WI38 (cell line): ENCODE measurements around the gene MICALL2.

Experiments used
- H3K4me3 ChIP-seq: 2 replicates; pipeline ENCODE4 v1.5.1; 2011; ENCODE audit warnings: low read depth, mild to moderate bottlenecking, control low read depth, low read length
- TF ChIP-seq, protein P1 (sequence below): IDR thresholded peaks from 2 replicates; pipeline ENCODE4 v1.5.1; 2012; ENCODE audit warnings: low read depth, mild to moderate bottlenecking, control low read depth, low read length

Gene MICALL2

DNA sequence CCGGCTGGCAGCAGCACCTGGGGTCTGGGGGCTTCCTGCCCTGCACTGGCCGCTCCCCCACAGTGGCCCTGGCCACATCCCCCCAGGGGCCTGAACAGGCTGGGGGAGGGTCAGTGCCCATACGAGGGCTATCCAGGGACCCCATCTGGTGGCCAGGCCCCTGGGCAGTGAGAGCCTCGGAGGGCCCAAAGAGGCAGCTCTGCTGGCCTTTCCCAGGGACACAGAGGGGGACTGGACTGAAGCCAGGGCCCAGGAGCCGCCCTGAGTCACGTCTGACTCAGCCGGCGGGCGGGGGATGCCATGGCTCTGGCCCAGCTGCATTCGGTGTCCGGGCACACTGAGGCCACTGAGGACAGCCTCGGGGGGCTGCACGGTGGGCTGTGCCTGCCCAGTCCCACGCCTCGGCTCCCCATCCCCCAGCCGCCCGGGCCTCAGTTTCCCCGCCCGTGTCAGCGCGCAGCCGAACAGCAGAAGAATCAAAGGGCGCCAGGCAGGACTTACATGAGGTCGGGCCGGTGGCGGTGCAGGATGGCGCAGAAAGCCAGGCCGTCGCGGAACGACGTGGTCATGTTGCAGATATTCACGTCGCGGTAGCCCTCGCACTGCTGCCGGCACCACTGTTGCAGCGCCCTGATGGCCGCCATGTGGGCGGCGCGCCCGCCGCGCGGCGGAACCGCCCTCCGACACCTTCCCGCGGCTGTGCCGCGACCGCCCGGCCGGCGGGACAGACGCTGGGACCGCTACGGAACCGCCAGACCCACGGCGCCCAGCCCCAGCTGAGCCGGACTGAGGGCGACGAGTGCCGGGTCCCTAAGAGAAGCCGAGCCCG, at the start of gene MICALL2:
Gene MICALL2 (minus strand): TSS at position 788 of the 829 bp plus-strand sequence. CDS start 144 bp downstream, at position 644.
- TF ChIP-seq, protein P1, sequence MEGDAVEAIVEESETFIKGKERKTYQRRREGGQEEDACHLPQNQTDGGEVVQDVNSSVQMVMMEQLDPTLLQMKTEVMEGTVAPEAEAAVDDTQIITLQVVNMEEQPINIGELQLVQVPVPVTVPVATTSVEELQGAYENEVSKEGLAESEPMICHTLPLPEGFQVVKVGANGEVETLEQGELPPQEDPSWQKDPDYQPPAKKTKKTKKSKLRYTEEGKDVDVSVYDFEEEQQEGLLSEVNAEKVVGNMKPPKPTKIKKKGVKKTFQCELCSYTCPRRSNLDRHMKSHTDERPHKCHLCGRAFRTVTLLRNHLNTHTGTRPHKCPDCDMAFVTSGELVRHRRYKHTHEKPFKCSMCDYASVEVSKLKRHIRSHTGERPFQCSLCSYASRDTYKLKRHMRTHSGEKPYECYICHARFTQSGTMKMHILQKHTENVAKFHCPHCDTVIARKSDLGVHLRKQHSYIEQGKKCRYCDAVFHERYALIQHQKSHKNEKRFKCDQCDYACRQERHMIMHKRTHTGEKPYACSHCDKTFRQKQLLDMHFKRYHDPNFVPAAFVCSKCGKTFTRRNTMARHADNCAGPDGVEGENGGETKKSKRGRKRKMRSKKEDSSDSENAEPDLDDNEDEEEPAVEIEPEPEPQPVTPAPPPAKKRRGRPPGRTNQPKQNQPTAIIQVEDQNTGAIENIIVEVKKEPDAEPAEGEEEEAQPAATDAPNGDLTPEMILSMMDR = no peak
- peak within 1 kb of the TSS; percentile 89 for H3K4me3 ChIP-seq

DNA sequence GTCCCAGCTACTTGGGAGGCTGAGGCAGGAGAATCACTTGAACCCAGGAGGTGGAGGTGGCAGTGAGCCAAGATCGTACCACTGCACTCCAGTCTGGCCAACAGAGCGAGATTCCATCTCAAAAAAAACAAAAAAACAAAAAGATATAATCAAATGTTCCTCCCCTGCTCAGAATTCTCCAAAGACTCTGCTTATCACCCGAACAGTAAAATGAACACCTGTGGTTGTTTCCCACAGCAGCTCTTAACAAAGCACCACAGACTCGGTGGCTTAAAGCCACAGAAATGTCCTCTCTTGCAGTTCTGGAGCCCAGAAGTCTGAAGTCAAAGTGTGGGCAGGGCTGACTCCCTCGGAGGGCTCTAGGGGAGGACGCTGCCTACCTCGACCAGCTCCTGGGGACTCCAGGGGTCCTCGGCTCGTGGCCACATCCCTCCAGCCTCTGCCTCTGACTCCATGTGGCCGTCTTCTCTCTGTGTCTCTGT, 49.0 kb upstream of the MICALL2 start:
- TF ChIP-seq, protein P1 = no peak
- no peak overlapping the region for H3K4me3 ChIP-seq

DNA sequence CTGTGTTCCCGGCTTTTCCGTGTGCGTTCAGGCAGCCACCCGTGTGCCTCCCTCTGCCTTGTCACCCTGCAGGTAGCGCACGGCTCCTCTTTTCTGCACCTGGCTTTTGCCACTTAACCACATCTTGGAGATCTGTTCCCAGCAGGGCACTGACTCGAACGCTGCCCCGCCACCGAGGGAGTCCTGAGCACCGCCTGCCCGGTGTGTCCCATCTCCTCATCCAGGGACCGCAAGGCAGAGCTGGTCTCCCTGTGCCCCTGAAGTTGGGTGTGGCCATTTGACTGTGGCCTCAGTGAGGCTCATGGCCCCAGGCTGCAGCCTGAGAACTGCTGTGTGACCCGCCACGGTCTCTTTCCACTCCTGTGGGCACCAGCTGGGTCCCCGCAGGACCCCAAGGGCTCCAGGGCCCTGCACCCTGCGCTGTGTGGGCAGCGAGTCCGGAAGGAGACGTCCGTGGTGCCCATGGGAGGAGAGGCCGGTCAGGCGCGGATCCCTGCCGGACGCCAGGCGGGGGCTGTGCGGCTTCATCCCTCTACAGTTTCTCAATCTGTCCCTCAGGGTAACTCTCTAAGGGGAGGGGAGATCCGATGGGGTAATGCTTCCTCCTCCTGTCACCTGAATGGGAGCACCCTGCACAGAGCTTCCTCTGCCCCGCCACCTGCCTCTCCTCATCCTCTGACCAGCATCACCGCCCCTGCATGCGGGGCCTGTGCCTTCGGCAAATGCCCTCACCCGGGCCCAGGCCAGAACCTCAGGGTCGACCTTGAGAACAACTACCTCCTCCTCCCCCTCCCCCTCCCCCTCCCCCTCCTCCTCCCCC, 46.7 kb upstream of the MICALL2 start:
- H3K4me3 ChIP-seq = no peak overlapping the region
- TF ChIP-seq, protein P1 = no peak

DNA sequence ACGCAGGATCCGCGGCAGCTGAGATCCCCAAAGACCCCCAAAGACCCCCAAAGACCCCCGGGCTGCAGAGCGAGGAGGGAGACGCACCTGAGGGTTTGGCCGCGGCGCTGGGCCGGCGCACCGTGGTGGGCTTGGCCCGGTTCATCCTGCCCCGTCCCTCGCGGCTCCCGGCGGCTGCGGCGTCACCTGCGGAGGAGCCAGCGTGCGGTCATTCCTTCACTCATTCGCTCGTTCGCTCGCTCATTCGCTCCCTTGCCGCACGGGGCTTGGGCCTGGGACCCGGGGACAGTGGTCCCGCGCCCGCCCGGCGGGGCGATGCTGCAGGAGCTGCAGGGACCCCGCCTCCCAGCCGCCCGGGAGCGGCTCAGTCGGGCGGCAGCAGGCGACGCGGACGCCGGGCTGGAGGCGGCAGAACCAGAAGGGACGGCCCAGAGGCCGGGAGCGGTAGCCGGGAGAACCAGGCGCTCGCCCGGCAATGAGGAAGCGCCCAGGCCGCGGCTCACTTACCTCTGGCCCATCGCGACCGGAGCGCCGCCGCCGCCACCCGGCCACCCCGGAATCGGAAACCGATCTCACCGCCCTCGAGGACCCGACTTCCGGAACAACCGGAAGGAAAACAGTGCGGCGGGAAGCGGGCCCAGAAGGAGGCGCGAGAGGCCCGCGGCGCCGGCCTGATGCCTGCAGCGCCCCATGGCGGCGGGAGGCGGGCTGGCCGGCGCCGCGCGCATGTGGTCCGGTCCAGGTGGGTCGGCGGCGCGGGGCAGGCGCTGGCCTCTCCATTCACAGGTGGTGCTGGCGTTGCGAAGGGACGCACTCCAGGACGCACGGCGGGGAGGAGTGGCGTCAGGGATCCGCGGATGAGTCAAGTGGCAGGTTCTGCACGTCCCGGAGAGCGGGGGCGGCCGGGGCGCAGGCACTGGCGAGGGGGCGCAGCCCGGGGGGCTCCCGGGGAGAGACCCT, 44.8 kb upstream of the MICALL2 start, which contains the start of gene INTS1:
Gene INTS1 (minus strand): TSS at position 574 of the 960 bp plus-strand sequence. CDS start 429 bp downstream, at position 145.
- TF ChIP-seq, protein P1 = peak; percentile 55; the same call in 1 of the 2 replicates

DNA sequence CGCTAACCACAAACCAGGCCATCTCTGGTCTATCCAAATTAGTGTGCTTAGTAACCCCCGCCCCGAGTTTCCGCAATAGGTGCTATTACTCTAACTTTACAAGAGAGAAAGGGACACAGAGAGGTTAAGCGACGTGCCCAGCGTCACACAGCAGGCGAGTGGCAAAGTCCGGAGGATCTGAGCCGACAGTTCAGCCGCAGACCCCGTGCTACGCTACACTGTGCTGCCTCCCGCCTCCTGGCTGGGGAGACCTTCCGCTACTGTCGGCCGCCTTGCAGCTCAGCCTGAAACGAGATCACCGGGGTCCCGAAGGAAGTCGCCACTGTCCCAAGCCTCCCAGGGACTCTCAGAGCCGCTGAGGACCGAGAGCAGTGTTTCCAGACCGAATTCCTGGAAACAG, 44.1 kb upstream of the MICALL2 start:
- TF ChIP-seq, protein P1 = no peak
- peak overlapping the region; percentile 95 for H3K4me3 ChIP-seq

More for the DNA sequence above, 44.8 kb upstream of the MICALL2 start, which contains the start of gene INTS1:
- peak within 1 kb of the TSS; percentile 95 for H3K4me3 ChIP-seq

DNA sequence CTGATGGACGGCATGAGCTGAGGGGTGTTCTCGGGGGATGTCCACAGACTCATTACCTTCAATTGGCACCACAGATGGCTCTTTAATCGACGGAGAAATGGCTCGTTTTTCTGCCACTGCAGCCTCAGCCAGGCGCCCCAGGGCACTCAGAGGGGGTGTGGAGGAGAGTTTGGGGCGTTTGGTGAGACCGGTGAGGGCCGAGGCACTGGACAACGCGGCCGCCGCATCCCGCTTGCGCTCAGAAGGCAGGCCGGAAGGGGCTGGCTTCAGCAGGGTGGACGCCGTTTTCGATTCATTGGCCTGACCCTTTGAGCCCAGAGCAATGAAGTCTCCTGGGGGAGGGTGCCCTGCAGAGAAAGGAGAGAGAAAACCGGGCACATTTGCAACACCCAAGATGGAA, 43.6 kb upstream of the MICALL2 start:
- H3K4me3 ChIP-seq = peak overlapping the region; percentile 95
- TF ChIP-seq, protein P1 = no peak
